Colonic mucosa (tissue), 4 donors: ENCODE results near the gene CAMK1D. TPM values are rescaled to one million over a fixed set of nuclear protein-coding genes. Genes with fewer than 3 reads are reported as not detected.
"Not testable (repeated sequence)": the region's sequence is repeated elsewhere in the genome, so short reads cannot be mapped to it uniquely, and the experiment has no call there.

Experiments used
- DNase-seq: peaks from one replicate; pipeline ENCODE4 v3.0.0-alpha.2; 2020
- H3K27ac ChIP-seq: fragments of 200-600 bp; one replicate; pipeline ENCODE4 v1.8.0; 2021
- H3K27me3 ChIP-seq: fragments of 200-600 bp; one replicate; pipeline ENCODE4 v1.8.0; 2021
- H3K36me3 ChIP-seq: fragments of 200-600 bp; one replicate; pipeline ENCODE4 v1.8.0; 2021
- H3K4me1 ChIP-seq: fragments of 200-600 bp; one replicate; pipeline ENCODE4 v1.8.0; 2021; ENCODE audit warnings: mild to moderate bottlenecking
- H3K4me3 ChIP-seq: fragments of 200-600 bp; one replicate; pipeline ENCODE4 v1.8.0; 2021
- H3K9ac ChIP-seq, 2 donors: one replicate each; pipeline ENCODE4 v1.7.0; 2013; ENCODE audit warnings: control low read depth in 2 of 2, low read depth in 2 of 2, low read length in 2 of 2
- H3K9me3 ChIP-seq: fragments of 200-600 bp; one replicate; pipeline ENCODE4 v1.8.0; 2021
- CTCF ChIP-seq: fragments of 200-600 bp; IDR thresholded peaks from one replicate; pipeline ENCODE4 v1.8.0; 2022; ENCODE audit warnings: antibody characterized with exemption, mild to moderate bottlenecking
- intact Hi-C: fragments of 100-400 bp; cut with DNase I; formaldehyde crosslinking; loops from one replicate; pipeline ENCODE4 v1.14.1; 2022
- total RNA-seq, 2 donors: library from RNA; stranded (reverse); fragmentation: NEBNext Ultra II Directional in 1 of 2; extraction: Animal tissue kit (Norgen Biotek cat#: 25700) in 1 of 2; gene quantifications; one replicate each; pipeline ENCODE4 v1.2.1, GENCODE V29; 2021
- donor health status: healthy.
- donor health status: DM: no; HTN: no; CAD: no.
- donor health status: DM: no; HTN: no; CAD: no.

Gene CAMK1D
- total RNA-seq, 2 donors from 2014 or later, result 21.3 to 29.7 TPM

DNA sequence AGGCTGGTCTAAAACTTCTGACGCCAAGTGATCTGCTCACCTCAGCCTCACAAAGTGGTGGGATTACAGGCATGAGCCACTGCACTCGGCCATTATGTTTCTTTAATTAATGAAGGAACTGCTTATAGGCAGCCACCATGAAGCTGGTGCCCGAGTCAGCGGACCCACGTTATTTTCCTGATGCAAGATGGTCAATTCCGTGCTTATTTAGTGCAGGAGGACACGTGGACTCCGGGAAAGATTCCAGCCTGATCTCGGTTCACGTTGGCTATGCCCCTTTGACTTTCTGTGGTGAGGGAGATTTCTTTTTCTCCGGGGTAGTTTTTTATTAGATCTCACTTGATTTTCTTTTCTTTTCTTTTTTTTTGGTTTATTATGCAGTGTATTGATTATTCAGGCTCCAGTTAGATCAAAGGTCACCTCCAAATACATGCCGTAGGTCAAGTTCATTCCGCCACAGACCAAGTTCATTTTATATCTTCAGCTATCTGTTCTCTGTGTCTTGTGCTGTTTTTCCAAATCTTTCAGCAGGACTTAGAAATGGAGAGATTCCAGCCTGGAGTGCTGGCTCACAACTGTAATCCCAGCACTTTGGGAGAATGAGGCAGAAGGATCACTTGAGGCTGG is 8.3 kb downstream of the CAMK1D start:
- no peak for TF ChIP-seq CTCF
- Histone ChIP-seq H3K36me3 (no peaks in the 10 kb centered on the region), H3K4me1 (peaks cover 3% of the 10 kb centered on the region), H3K27ac (no peak overlapping the region), H3K27me3 (no peaks in the 10 kb centered on the region), H3K9me3 (no peaks in the 10 kb centered on the region), H3K9ac (no peak overlapping the region), H3K4me3 (no peak overlapping the region)
- intact Hi-C loops, result loop anchor here (10.0 kb wide), 1 partner anchor 77 kb away; no protein-coding TSS in a partner anchor
- DNase-seq, result no peak

GRCh38 chr10:12358863-12359564 is 9.7 kb downstream of the CAMK1D start:
- Histone ChIP-seq H3K27me3 (no peaks in the 10 kb centered on the region), H3K4me3 (no peak overlapping the region), H3K27ac (no peak overlapping the region), H3K36me3 (no peaks in the 10 kb centered on the region), H3K4me1 (peaks cover 3% of the 10 kb centered on the region), H3K9me3 (no peaks in the 10 kb centered on the region), H3K9ac (no peak overlapping the region)
- intact Hi-C loops, result loop anchor here (10.0 kb wide), 1 partner anchor 76 kb away; no protein-coding TSS in a partner anchor
- DNase-seq, result no peak
- TF ChIP-seq CTCF, result no peak

DNA sequence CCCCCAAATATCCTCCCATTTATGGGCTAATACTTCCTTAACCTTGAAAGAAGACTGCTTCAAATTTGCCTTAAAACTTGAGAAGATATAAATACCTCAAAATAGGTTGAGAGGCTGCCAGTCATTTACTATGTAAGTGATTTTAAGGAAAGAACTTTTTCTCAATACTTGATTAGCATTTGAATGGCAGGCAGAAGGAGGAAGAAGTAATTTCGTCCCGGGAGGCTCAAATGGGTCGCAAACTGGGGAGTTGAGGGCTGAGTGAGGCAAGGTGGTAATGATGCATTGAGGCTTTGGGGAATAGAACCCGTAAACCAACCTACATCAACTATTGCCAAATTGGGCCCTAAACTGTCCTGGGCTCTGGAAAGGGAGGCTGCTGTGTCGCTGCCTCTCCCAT is 11.1 kb downstream of the CAMK1D start:
- Histone ChIP-seq H3K27me3 (no peaks in the 10 kb centered on the region), H3K4me3 (no peak overlapping the region), H3K27ac (no peak overlapping the region), H3K9me3 (no peaks in the 10 kb centered on the region), H3K4me1 (peaks cover 3% of the 10 kb centered on the region), H3K9ac (no peak overlapping the region), H3K36me3 (no peaks in the 10 kb centered on the region)
- intact Hi-C loops, result no loop called here
- DNase-seq, result no peak
- TF ChIP-seq CTCF, result no peak

DNA sequence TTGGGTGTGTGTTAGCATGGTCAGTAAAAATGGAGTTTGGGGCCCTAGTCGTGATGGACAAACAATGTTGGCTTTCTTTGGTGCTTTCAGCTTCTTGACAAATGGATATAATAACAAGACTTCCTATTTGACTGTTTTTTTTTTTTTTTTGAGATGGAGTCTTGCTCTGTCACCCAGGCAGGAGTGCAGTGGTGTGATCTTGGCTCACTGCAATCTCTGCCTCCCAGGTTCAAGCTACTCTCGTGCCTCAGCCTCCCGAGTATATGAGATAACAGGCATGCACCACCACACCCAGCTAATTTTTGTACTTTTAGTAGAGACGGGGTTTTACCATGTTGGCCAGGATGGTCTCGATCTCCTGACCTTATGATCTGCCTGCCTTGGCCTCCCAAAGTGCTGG is 11.8 kb downstream of the CAMK1D start:
- H3K27me3 ChIP-seq, intact Hi-C loops, H3K4me3 ChIP-seq, H3K9ac ChIP-seq, H3K36me3 ChIP-seq, H3K4me1 ChIP-seq, H3K9me3 ChIP-seq, DNase-seq, H3K27ac ChIP-seq: not testable (repeated sequence)

DNA sequence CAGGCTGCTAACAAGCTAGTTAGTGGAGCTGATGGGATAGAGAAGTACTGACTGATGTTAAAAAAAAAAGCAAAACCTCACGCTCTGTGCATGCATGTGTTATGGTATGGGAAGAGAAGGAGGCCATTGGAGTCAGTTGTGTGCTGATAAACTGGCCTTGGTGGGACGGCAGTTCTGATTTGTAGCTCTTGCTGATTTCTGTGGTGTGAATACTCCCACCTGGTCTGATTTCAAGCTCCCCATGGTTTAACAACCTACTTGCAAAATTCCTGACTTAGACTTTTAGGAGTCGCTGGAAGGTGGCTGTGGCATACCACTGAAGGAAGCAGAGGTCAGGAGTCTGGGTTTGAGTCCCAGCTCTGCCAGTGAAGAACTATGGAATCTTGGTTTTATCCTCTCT is 15.2 kb downstream of the CAMK1D start:
- no peak for DNase-seq
- no peaks in the 10 kb centered on the region for H3K36me3 ChIP-seq
- no peaks in the 10 kb centered on the region for H3K27me3 ChIP-seq
- TF ChIP-seq CTCF, result no peak
- H3K4me1 ChIP-seq, result no peaks in the 10 kb centered on the region
- no peaks in the 10 kb centered on the region for H3K9me3 ChIP-seq
- H3K9ac ChIP-seq, result no peak overlapping the region
- no peak overlapping the region for H3K27ac ChIP-seq
- no peak overlapping the region for H3K4me3 ChIP-seq
- intact Hi-C loops, result no loop called here

DNA sequence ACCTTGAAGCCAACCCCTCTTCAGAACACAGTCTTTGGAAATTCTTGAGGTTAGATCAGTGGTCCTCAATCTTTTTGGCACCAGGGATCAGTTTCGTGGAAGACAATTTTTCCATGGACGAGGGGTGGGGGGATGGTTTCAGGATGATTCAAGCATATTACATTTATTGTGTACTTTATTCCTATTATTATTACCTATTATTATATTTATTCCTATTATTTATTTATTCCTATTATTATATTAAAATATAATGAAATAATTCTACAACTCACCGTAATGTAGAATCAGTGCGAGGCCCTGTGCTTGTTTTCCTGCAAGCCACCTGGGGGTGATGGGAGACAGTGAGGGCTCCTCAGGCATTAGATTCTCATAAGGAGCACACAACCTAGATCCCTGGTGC is 17.9 kb downstream of the CAMK1D start:
- Histone ChIP-seq H3K4me1 (no peaks in the 10 kb centered on the region), H3K36me3 (no peaks in the 10 kb centered on the region), H3K9ac (no peak overlapping the region), H3K27ac (no peak overlapping the region), H3K27me3 (no peaks in the 10 kb centered on the region), H3K4me3 (no peak overlapping the region), H3K9me3 (no peaks in the 10 kb centered on the region)
- DNase-seq, result no peak
- intact Hi-C loops, result no loop called here
- TF ChIP-seq CTCF, result no peak
